Body of pancreas (tissue), 4 donors: ENCODE results near the gene ABCA1.

Experiments
- POLR2A ChIP-seq, 3 donors: fragments of 450-650 bp; IDR thresholded peaks; one replicate each; pipeline ENCODE4 v1.6.1; 2016; ENCODE audit warnings: antibody characterized with exemption in 3 of 3, mild to moderate bottlenecking in 2 of 3
- TF ChIP-seq, protein P1 (sequence below), 7 experiments: fragments of 450-650 bp in 4 of 7; fragments of 200-600 bp in 3 of 7; sonication (generic) in 3 of 7; IDR thresholded peaks; one replicate each; pipeline ENCODE4 v1.5.1; 2016 to 2019; ENCODE audit warnings: antibody characterized with exemption in 7 of 7

GRCh38 chr9:104905153-104905901 is 22.6 kb downstream of the ABCA1 start:
- TF ChIP-seq, protein P1, sequence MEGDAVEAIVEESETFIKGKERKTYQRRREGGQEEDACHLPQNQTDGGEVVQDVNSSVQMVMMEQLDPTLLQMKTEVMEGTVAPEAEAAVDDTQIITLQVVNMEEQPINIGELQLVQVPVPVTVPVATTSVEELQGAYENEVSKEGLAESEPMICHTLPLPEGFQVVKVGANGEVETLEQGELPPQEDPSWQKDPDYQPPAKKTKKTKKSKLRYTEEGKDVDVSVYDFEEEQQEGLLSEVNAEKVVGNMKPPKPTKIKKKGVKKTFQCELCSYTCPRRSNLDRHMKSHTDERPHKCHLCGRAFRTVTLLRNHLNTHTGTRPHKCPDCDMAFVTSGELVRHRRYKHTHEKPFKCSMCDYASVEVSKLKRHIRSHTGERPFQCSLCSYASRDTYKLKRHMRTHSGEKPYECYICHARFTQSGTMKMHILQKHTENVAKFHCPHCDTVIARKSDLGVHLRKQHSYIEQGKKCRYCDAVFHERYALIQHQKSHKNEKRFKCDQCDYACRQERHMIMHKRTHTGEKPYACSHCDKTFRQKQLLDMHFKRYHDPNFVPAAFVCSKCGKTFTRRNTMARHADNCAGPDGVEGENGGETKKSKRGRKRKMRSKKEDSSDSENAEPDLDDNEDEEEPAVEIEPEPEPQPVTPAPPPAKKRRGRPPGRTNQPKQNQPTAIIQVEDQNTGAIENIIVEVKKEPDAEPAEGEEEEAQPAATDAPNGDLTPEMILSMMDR (IDR thresholded peaks at IDR 0.05): no peak
- no peak for TF ChIP-seq POLR2A (IDR thresholded peaks at IDR 0.05)
